ENCODE data around the gene JAZF1.

Gene JAZF1

GRCh38 chr7:28165261-28165660 lies 15.3 kb downstream of the JAZF1 start:
- DNase-seq = no peak

DNA sequence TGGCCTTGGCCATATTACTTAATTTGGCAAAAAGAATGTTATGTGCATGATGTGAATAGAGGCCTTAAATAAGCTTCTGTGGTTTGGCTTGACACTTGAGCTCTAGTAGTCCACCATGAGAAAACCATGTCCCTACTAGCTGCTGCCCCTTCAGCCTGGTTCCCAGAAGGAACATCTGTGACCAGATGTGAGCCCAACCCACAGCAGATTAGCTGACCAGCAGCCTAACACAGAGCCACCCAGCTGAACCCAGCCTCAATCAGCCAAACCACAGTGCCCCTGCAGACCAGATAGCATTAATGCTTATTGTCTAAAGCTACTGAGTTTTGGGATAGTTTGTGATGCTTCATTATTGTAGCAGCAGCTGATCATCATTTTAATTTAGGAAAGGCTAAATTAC lies 16.6 kb downstream of the JAZF1 start:
- DNase-seq = no peak

DNA sequence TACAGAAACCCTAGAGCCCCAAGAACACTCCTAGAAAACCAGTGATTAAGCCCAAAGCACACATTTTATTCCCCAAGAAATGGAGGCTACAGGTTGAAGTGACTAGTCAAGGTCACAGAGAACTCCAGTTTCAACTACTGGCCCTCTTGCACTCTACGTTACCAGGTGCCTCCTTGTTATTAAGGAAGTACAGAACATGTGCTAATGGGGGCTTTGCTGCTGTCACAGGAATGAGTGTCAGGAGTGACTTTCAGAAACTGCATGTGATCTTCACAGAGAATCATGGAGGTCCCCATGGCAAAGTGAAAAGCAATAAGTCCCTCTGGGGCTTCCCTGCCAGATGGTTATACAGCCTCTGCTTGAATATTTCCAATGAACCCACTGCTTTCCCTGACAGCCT lies 19.3 kb downstream of the JAZF1 start:
- no peak for DNase-seq

- DNase-seq = no peak
Measured at GRCh38 chr7:28160551-28160991, 20.0 kb downstream of the JAZF1 start.

DNA sequence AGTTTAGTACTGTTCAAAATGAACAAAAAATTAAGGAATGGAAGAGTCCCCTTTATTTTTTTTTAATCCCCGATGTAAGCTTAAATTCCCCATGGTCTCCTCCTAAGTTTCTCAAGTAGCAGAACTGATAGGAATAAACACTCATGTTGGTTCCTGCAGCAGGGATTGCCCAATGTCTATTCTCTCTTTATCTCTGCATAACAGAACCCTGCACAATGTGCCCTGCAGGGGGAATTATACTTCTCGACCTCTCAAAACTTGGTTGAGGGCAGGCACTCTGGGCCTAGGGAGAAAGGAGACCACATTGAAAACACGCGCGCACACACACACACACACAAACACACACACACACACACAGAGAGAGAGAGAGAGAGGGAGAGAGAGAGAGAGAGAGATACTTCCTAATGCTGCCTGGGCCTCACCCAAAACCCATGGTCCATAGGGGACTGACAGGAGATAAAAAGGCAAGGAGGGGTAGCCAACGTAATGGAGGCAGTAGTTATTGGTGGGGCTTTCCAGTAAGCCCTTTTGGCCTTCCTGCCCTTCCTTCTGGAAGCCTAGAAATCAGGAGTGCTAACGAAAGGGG lies 22.7 kb downstream of the JAZF1 start:
- no peak for DNase-seq

DNA sequence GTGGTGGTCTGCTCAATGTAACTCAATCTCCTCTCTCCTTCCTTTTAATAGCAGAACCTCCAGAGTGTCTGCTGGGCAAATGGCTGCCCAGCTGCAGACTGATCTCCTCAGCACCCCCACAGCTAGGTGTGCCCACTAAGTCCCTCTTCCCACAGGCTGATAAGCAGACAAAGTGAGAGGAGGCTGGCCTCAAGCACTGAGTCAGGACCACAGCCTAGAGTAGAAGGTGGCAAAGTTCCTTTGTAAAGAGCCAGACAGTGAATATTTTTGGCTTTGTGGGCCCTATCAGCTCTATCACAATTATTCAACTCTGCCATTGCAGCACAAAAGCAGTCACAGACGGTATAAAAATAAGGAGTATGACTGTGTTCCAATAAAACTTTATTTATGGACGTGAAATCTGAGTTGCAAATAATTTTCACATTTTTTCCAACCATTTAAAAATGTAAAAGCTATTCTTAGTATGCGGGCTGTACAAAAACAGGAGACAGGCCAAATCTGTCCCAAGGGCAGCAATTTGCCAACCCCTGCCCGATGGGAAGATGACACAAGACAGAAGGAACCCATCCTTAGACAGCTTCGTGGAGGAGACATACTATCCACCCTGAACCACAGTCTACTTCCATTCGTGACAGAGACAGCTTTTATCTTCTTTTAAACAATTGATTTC lies 23.4 kb downstream of the JAZF1 start:
- DNase-seq = no peak

DNA sequence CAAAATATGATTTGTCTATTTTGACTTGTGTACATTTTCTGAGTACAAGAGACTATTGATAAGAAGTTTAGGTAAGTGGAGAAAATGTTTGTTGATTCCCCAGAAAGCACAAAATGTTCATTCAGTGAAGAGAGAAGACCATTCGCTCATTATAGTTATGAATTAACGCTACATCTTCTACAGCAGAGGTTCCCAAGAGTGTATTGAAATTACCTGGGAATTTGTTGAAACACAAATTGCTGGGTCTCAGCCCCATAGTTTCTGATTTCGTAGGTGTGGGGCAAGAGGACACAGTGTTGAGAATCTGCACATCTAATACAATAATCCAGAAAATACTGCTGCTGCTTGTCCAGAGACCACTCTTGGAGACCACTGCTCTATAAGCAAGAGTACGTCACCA lies 24.2 kb downstream of the JAZF1 start:
- DNase-seq = no peak

DNA sequence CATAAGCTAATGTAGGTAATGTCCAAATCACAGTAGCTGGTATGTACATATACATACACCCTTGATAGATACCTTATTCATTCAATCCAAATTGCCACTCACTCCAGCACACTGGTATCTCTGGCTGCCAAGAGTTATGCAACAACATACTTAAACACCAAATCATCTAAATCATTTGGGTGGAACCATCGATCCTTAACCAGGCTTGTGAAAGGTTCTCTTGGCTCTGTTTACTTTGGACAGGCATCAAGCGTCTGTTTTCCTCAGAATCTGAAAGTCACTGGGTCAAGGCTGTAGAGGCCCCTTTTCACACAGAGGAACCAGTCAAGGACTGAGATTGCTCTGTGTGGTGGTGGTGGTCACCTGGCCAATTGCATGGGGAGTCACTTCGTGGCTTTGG lies 24.6 kb downstream of the JAZF1 start:
- DNase-seq = no peak

DNA sequence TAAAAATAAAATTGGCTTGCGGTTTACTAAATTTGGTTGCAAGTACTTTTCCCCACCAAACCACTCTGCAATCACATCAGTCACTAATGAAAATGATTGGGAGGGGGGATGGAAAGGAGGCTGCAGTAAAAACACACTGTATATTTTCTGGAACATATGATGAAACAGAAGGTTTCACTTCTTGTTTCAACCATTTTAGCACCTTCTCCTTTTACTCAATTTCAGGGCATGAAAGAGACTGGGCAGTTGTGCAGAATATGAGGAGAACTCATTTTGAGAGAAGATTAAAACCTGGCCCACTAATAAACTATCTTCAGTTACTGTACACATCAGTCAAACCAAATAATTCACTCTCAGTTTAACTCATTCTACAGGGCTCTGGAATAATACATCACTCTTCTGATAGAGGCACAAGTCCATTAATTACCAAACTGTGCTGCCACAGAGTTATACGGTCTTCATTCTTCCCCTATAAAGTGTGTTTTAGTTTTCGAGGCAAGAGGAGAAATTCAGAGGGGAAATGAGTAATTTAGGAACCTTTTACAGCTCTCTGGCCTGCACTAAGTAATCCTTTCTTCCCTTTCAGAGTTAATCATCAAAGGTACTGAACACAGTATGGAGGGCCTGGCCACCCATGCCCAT lies 25.5 kb downstream of the JAZF1 start:
- DNase-seq = no peak

DNA sequence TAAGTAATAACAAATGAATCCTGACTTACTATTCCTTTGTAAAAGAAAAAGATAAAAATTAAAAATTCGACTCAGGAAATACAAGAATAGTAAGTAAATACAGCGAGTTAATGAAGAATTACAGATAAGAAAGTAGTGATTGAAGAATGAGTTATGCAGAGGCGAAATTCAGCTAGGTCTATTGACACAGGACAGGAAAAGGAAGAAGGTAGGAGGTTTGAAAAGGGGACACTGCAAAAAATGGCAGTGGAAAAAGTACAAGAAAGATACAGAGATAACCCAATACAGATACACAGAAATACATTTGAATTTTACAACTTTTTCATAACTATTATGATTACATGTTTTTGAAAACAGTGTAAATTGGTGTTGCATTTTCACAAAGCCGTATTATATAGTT lies 28.0 kb downstream of the JAZF1 start:
- no peak for DNase-seq

DNA sequence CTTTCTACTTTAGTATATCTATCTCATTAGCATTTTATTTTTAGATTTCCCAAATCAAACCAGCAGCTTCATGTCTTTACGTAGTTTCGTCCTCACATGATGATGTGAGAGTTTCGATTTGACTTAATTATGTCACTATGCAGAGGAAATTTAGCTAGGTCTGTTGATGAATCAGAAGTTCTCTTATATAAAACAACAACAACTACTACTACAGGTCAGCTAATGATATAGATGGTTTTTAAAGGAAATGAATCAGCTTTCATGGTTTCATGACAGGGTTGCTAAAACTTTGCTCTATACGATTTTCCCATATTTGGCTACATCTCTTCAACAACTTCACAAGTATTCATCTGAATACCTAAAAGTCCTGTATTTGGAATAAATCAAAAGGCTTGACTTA lies 28.6 kb downstream of the JAZF1 start:
- no peak for DNase-seq

DNA sequence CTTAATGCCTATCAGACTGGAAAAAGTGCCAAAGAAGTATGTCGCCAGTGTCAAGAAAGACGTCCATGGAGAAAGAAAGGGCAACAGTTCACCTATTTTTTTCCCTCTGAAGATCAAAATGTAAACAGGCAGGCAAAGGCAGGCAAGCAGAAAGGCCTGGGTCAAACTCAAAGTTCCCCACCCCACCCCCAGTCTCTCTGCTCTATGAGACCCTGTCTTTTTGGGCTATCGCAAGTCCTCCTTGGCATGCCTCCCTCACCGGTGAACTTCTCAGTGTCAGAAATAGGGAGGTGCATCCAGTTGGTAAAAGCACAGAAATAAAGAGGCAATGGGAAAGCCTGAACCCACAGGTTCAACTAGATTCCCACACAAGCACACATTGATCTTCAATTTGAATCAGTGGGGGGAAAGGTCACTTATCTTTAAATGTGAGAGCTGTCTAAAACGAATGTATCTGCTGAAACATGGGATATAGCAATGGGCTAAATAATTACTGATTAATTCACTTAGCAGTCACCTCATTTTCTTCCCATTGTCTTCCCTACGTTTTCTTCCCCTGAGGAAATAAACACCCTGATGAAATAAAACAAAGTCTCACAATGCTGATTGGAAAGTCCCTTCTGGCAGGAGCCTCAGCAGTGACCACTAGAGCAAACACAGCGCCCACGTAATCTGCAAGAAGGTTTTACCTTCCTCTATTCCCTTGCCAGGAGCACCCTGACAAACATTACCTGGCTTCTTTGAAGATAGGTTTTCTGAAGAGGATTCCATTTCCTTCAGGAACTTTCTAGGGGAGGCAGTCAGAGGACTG lies 31.1 kb downstream of the JAZF1 start:
- DNase-seq = no peak

DNA sequence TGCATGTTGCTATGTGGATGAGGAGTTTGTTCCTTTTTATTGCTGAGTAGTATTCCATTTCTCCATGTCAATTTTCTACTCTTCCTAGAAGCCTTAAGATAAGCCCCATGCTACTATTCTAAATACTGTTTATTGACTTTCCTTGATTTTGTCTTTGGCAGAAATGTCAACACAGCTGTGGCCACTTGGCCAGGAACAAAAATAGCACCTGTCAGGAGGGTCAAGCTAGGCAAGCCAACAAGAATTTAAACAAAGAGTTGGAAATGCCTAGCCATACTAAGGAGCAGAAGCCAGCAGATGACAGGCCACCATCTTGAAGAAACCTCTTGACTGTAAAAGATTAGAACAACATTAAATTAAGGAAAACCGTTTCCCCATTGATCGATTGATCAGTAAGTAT lies 34.7 kb downstream of the JAZF1 start:
- DNase-seq = no peak

- DNase-seq = no peak
Measured at GRCh38 chr7:28145090-28145626, 35.4 kb downstream of the JAZF1 start.

DNA sequence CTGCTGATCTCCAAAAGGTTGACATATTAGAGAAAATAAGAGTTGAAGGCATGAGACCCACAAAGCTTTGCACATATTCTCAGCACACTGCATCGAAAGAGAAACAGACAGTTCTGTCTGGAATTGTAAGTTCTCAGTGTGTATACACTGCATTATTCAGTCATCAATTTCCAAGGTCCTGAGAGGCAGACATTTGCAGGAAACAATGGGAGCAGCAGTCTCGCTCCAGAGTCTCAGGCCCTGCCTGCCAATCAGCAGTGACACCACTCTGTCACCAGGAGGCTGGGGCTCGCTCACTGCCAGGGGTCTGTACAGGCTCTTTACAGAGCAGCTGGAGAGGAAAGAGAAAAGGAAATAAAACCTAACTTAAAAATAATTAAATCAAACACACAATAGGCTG lies 36.3 kb downstream of the JAZF1 start:
- no peak for DNase-seq

DNA sequence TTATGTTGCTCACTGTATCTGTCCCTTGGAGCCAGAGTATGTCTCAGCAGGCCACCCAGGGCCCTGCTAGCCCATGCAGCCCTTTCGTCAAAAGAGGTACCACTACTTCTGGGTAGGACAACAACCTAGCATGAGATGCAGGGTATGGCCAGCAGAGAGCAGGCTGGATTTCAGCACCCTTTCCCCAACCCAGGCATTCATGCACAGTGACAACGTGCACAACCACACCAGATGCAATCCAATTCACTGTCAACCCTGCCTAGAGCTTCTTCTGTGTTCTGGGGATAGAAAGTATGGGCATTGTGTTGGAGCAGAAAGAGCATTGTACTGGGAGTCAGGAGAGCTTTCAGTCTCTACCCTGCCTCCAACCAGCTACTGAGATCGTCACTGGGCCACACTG lies 37.9 kb downstream of the JAZF1 start:
- DNase-seq = no peak

DNA sequence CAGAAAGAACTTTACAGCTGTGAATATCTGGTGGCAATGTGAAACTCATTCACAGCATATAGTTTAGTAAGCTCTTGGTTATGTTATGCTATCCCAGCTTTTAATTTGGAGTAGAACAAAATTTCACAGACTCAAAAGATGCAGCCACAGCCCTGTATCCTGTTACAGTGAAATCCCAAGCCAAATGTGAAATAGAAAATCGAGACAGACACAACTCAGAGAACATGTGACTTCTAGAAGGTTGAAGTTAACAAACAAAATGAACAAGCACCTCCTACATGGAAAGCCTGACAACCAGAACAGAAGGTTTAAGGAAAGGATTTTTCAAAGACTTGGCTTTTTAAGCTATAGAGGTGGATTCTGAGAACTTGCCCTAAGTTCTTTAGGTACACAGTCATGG lies 39.6 kb downstream of the JAZF1 start:
- DNase-seq = no peak

- no peak for DNase-seq
Measured at GRCh38 chr7:28138837-28139236, 41.8 kb downstream of the JAZF1 start.

DNA sequence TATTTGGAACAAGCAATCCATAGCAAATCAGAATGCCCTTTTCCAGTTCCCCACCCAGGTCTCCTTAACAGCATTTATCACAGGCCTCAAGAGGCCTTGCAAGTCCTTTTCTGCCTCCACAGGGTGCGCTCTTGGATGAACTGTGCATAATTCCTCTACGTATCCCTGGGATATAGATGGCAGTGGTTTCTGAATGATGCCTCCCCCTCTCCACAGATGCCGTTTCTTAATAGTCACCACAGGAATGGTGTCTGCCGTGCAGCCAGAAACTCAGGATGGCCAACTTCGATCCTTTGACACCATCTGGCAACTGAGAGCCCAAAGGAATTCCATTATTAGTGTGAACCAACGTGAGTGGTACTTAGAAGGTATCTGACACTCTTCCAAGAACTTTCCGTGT lies 43.1 kb downstream of the JAZF1 start:
- no peak for DNase-seq

DNA sequence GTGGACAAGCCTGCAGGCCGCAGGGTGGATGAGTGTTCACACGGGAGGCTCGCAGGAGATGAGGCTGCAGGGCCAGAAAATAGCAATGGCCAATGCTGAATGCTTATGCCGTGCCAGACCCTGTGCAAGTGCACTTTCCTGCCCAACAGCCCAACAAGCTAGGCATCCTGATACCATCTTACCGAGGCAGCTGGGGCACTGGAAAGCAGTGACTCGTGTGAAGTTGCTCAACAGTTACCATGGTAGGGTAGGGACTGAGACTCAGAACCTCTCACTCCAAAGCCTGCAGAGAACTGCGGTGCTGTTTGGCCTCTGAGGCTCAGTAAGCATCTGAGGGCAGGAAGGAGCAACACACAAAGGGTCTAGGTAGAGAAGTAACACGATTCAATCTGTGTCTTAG lies 43.7 kb downstream of the JAZF1 start:
- DNase-seq = peak; percentile 28

GRCh38 chr7:28136420-28136819 lies 44.2 kb downstream of the JAZF1 start:
- DNase-seq = peak; percentile 27

GRCh38 chr7:28135760-28136159 lies 44.8 kb downstream of the JAZF1 start:
- DNase-seq = no peak

DNA sequence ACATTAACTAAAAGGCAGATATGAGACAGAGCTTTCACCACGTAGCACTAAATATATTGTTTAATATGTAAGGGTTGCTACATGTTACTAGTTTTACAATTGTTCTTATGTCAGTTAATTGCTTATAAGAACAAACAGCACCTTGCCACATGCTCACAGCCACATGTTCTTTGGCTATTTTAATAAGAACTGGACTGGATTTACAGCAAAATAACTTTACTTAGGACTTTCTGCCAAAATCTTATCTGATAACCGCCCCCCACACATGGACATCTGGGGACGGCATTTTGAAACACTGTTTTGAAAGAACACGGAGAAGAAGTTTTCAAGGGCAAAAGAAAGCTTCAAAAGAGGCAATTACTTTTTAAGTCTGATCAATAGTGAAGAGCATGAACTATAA lies 45.3 kb downstream of the JAZF1 start:
- DNase-seq = no peak

- no peak for DNase-seq
Measured at GRCh38 chr7:28133872-28134271, 46.7 kb downstream of the JAZF1 start.

Measured in activated CD4-positive, alpha-beta T cell treated with anti-CD3 and anti-CD28 coated beads for 48 hours (primary cell).